OCI-LY7 (cell line): Measurements from ENCODE around the gene PDGFD. TPM values are rescaled to one million over a fixed set of nuclear protein-coding genes. Genes with fewer than 3 reads are reported as not detected.
A peak's percentile ranks its signal among the peaks of the same experiment; 100 is the strongest.

Experiments used
- Bru-seq: library from RNA; stranded (reverse); fragments of 400-500 nt; gene quantifications from one replicate; lab custom pipeline; 2021; lab: Mats Ljungman, UMichigan
- BruChase-seq, 2 experiments: library from RNA; stranded (reverse); fragments of 400-500 nt; gene quantifications; one replicate each; lab custom pipeline; 2021; lab: Mats Ljungman, UMichigan
- BruUV-seq: library from RNA; stranded (reverse); fragments of 400-500 nt; replicated peaks from 2 replicates; lab custom pipeline; 2021; lab: Mats Ljungman, UMichigan
- CTCF ChIA-PET: fragments of 300-600 bp; sonication (Branson Sonifier 250); formaldehyde crosslinking; loops from one replicate; lab custom pipeline; 2022; ENCODE audit warnings: antibody characterized with exemption; ENCODE audit not compliant: unreplicated experiment; lab: Charles Lee
- POLR2A ChIA-PET: fragments of 300-600 bp; sonication (Branson Sonifier 250); formaldehyde crosslinking; loops from one replicate; lab custom pipeline; 2022; ENCODE audit warnings: antibody characterized with exemption; lab: Charles Lee
- DNase-seq: peaks from one replicate; pipeline ENCODE4 v3.0.0-alpha.2; 2015; ENCODE audit warnings: low spot score
- H2AFZ ChIP-seq: fragments of 200-600 bp; sonication (generic), shearing (Covaris generic); 2 replicates; pipeline ENCODE4 v1.6.1; 2014; ENCODE audit warnings: mild to moderate bottlenecking, antibody characterized with exemption, low read length, moderate library complexity
- H3K27ac ChIP-seq: fragments of 200-600 bp; sonication (generic); 2 replicates; pipeline ENCODE4 v1.5.1; 2014; ENCODE audit warnings: mixed run types, low read depth, mild to moderate bottlenecking, moderate library complexity, low read length, inconsistent platforms; ENCODE audit not compliant: poor library complexity, severe bottlenecking
- H3K36me3 ChIP-seq: fragments of 200-600 bp; sonication (generic); 2 replicates; pipeline ENCODE4 v1.6.1; 2014; ENCODE audit warnings: mild to moderate bottlenecking, antibody characterized with exemption, low read length, moderate library complexity, mixed read lengths; ENCODE audit not compliant: insufficient read depth
- H3K4me1 ChIP-seq: fragments of 200-600 bp; sonication (generic); 2 replicates; pipeline ENCODE4 v1.5.1; 2014; ENCODE audit warnings: mild to moderate bottlenecking, low read length; ENCODE audit not compliant: insufficient read depth, poor library complexity, severe bottlenecking
- H3K4me2 ChIP-seq: fragments of 200-600 bp; sonication (generic); 2 replicates; pipeline ENCODE4 v1.6.1; 2014; ENCODE audit warnings: mild to moderate bottlenecking, low read length
- H3K4me3 ChIP-seq: fragments of 200-600 bp; sonication (generic); 2 replicates; pipeline ENCODE4 v1.5.1; 2014; ENCODE audit warnings: mild to moderate bottlenecking, low read depth, low read length; ENCODE audit not compliant: poor library complexity, severe bottlenecking
- H3K79me2 ChIP-seq: fragments of 200-600 bp; sonication (generic); 2 replicates; pipeline ENCODE4 v1.6.1; 2016; ENCODE audit warnings: low read depth, mild to moderate bottlenecking, low read length, moderate library complexity, mixed read lengths; ENCODE audit not compliant: insufficient read depth
- H3K9me2 ChIP-seq: fragments of 200-600 bp; sonication (generic); 2 replicates; pipeline ENCODE4 v1.6.1; 2016; ENCODE audit warnings: mild to moderate bottlenecking, low read length, mixed read lengths; ENCODE audit not compliant: insufficient read depth
- H3K9me3 ChIP-seq: fragments of 200-600 bp; sonication (generic); 2 replicates; pipeline ENCODE4 v1.6.1; 2014; ENCODE audit warnings: mild to moderate bottlenecking, mixed run types, low read length, mixed read lengths
- H4K20me1 ChIP-seq: fragments of 200-600 bp; sonication (generic); 2 replicates; pipeline ENCODE4 v1.6.1; 2014; ENCODE audit warnings: mild to moderate bottlenecking, antibody characterized with exemption, low read length, moderate library complexity, mixed read lengths; ENCODE audit not compliant: insufficient read depth
- CTCF ChIP-seq: fragments of 200-600 bp; sonication (generic); conservative IDR thresholded peaks from 2 replicates; pipeline ENCODE4 v1.5.1; 2014; ENCODE audit warnings: mild to moderate bottlenecking, antibody characterized with exemption, low read length, moderate library complexity, mixed read lengths
- EZH2phosphoT487 ChIP-seq: fragments of 200-600 bp; sonication (generic); IDR thresholded peaks from 2 replicates; pipeline ENCODE4 v1.6.1; 2018; ENCODE audit warnings: low read depth, borderline replicate concordance, mild to moderate bottlenecking, mixed run types, antibody characterized with exemption, low read length, moderate library complexity, mixed read lengths
- intact Hi-C: fragments of 100-400 bp; cut with micrococcal nuclease; formaldehyde crosslinking; loops from one replicate; pipeline ENCODE4 v1.10.0; 2022; ENCODE audit not compliant: unreplicated experiment
- long read RNA-seq: library from polyadenylated mRNA; stranded (forward); transcript quantifications from one replicate; pipeline ENCODE4 v2.0.0, GENCODE V29; 2022
- total RNA-seq, 2 experiments: library from RNA; depleted of rRNA in 1 of 2; stranded (reverse); fragments of >200 nt in 1 of 2; shearing (Covaris generic) in 1 of 2; gene quantifications; 2 replicates each; pipeline ENCODE4 v1.2.3, GENCODE V29; 2014 to 2022

Gene PDGFD
- total RNA-seq (2014; rRNA removed; shearing (Covaris generic)): 0.98 and 1.0 TPM in 2 replicates
- 6.0 and 8.8 TPM in 2 replicates for total RNA-seq (2022)
- percentile 67 among the genes with signal in this experiment for Bru-seq, nascent RNA
- percentile 55 among the genes with signal in this experiment for BruChase-seq, experiment 1, labeled RNA remaining after a 6-hour chase
- BruChase-seq, experiment 2, labeled RNA remaining after a 2-hour chase: percentile 60 among the genes with signal in this experiment
- long read RNA-seq, full-length matches to known transcripts: 8 of 15 reads
- long read RNA-seq, partial matches to known transcripts: 1 of 15 reads
- long read RNA-seq, other reads (novel, unspliced or antisense): 6 of 15 reads

- ChIA-PET POLR2A (interaction anchor here (0.7 to 3.0 kb wide), 15 partner anchors 9 to 1604 kb away, joined by 3 to 28 read pairs (median 5); no protein-coding TSS in a partner anchor), CTCF (interaction anchor here (0.6 to 2.7 kb wide), 7 partner anchors 11 to 482 kb away, joined by 3 to 9 read pairs (median 4); no protein-coding TSS in a partner anchor)
- Histone ChIP-seq H3K4me1 (peaks cover 19% of the 10 kb centered on the region), H3K4me2 (peak within 1 kb of the TSS; percentile 87), H4K20me1 (no peaks in the 10 kb centered on the region), H3K9me3 (no peaks in the 10 kb centered on the region), H3K36me3 (no peaks in the 10 kb centered on the region), H2AFZ (peak within 1 kb of the TSS; percentile 93), H3K9me2 (no peaks in the 10 kb centered on the region), H3K79me2 (no peaks in the 10 kb centered on the region), H3K4me3 (peak within 1 kb of the TSS; percentile 73), H3K27ac (peak within 1 kb of the TSS; percentile 33)
- BruUV-seq: no TSS peak
- DNase-seq: peak; percentile 87
- intact Hi-C loops: loop anchor here (1.0 to 5.0 kb wide), 3 partner anchors 237 to 481 kb away; no protein-coding TSS in a partner anchor
- TF ChIP-seq CTCF (peak; percentile 56; the same call in 1 of the 2 replicates), EZH2phosphoT487 (no peak)
Observed at GRCh38 chr11:104164028-104164520, at the start of gene PDGFD. TSS of gene PDGFD (minus strand) at chr11:104164147.

- no peak overlapping the region for H2AFZ ChIP-seq
- no peaks in the 10 kb centered on the region for H3K79me2 ChIP-seq
- CTCF ChIA-PET: no interaction called here
- H3K4me3 ChIP-seq: no peak overlapping the region
- no peaks in the 10 kb centered on the region for H3K9me3 ChIP-seq
- no peaks in the 10 kb centered on the region for H4K20me1 ChIP-seq
- BruUV-seq: no TSS peak
- H3K36me3 ChIP-seq: no peaks in the 10 kb centered on the region
- no peak overlapping the region for H3K27ac ChIP-seq
- H3K4me1 ChIP-seq: no peaks in the 10 kb centered on the region
- no peak for DNase-seq
- H3K9me2 ChIP-seq: no peaks in the 10 kb centered on the region
- POLR2A ChIA-PET: interaction anchor here (0.7 kb wide), 1 partner anchor 406 kb away, joined by 3 read pairs; no protein-coding TSS in a partner anchor
- TF ChIP-seq EZH2phosphoT487 (no peak), CTCF (no peak)
- H3K4me2 ChIP-seq: no peak overlapping the region
- intact Hi-C loops: no loop called here
Observed at GRCh38 chr11:104206936-104207335, 43.0 kb upstream of the PDGFD start.
